ENCODE results near the gene KIF3B.
"Not testable (repeated sequence)": the region's sequence is repeated elsewhere in the genome, so short reads cannot be mapped to it uniquely, and the experiment has no call there.

The KIF3B gene

DNA sequence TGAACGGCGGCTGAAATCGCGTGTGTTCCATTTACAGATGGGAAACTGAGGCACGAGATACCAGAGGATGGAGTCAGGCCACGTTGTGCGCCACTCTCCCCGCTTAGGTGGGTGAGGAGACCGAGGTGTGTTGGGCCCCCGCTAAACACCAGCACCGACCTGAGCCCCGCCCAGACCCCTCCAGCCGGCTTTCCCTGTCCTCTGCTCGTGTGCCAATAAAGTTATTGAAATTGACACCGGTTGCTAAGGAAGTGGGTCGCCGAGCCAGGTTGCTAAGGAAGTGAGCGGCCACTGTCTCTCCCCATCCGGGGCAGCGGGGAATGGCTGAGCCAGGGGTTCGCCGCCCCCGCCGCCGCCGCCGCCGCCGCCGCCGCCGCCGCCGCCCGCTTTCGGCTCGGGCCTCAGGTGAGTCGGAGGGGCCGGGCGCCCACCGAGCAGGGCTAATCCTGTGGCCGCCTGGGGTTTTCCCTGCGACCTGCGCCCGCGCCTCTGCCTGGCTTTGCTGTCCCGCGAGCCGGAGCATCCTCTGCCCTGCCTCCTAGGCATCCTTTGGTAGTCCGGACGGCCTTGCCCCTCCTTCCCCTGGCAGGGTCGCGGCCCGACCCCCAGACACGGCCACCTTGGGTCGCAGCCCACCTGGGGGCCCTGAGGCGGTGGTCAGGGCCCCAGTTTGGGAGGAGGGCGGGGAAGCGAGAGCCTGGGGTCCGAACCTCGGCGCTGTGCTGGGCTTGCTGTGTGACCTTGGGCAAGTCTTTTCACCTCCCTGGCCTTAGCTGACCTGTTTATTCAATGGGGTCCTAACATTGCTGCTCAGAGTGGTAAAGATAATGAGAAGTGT is at the start of gene KIF3B:
Gene KIF3B, plus strand, starts transcription at position 291 of the 838 bp plus-strand sequence. CDS start 32,127 bp downstream, outside the sequence.
- peak; percentile 89 to 90 for ATAC-seq

DNA sequence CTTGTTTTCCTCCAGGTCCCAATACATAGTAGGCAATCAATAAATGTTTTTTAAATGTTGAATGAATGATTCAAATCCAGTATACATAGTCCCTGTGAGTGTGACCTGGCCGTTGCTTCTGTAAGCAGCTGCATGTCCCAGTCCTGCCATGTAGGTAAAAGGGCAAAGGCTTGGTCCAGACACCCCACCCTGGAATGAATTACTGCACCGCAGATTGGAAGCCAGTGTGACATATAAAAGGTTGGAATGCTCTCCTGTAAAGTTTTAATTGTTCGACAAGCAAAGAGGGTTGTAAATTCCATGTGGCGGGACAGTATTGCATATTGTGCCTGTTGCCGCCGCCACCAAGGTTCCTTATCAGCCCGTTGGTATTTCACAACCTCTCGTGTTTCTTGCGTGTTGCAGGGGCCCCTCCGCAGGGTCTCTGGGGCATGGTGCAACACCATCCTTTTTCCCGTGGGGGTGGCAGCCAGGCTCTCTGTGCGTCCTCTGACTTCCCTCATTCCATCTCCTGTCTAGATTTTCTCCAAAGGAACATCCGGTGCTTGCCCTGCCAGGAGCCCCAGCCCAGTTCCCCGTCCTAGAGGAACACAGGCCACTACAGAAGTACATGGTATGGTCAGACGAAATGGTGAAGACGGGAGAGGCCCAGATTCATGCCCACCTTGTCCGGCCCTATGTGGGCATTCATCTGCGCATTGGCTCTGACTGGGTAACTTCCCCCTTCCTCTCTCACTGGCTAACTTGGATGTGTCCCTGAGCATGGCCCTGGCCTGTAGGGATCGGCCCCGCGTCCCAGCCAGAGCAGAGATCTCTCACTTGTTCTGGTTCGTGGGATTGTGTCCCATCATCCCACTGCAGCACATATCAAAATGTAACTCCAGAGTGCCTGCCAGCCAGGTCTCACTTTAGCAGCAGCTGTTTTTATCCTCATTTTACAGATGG is 49.4 kb upstream of the KIF3B start:
- ATAC-seq = no peak

DNA sequence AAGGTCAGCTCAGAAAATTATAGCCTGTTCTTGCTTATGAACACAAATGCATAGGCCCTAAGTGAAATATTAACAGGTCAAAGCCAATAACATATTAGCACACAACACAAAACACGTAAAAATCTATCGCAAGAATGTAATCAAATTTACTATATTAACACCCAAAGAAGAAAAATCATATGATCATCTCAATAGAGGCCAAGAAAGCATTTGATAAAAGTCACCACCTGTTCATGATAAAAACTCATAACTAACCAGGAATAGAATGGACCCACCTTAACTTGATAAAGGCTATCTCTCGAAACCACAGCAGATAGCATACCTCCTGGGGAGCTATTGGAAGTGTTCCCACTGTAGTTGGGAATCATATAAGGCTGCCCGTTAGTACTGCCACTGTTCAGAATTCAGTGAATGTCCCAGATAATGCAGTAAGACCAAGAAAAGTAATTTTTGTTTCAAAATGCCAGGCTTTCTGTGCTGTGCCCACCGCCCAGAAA is 48.2 kb upstream of the KIF3B start:
- ATAC-seq = no peak

DNA sequence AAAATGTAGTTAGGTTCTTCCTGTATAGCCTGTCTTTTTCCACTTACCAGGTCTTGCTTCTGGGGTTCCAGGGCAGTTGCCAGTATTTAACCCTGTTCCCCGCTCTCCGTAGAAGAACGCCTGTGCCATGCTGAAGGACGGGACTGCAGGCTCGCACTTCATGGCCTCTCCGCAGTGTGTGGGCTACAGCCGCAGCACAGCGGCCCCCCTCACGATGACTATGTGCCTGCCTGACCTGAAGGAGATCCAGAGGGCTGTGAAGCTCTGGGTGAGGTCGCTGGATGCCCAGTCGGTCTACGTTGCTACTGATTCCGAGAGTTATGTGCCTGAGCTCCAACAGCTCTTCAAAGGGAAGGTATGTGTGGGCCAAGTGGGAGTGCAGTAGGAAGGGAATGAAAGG is 46.7 kb upstream of the KIF3B start:
- no peak for ATAC-seq

DNA sequence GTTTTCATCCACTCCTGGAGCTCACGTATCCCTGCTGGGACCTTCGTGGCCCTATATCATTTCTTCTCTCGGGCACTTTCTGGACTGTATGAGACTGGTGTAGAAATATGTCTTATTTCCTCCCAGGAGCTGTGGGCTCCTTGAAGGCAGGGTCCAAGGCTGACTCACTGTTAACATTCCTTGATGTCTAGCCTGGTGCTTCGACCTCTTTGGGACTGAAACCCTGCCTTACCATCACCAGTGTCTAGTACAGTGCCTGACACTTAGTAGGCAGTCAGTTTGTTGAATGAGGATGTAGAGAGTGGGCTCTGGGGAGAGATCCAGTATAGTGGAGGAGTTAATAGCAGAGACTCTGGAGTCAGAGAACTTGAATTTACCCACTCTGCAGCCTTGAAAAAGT is 46.2 kb upstream of the KIF3B start:
- ATAC-seq = no peak

DNA sequence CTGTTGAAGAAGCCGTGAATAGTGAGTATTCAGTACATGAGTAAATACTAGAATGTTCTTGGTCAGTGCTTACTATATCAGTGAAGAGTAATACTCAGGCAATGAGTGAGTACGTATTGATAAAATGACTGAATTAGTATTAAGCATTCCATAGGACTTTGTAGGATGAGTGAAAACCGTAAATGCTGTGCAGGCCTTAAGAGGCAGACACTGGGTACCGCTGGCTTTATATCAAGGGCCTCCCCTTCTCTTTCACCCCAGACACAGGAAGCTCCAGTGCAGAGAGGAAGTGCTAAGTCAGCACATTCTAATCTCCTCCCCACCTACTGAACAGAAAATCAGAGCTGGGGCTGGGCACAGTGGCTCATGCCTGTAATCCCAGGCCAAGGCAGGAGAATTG is 45.6 kb upstream of the KIF3B start:
- ATAC-seq = peak; percentile 81 to 85

DNA sequence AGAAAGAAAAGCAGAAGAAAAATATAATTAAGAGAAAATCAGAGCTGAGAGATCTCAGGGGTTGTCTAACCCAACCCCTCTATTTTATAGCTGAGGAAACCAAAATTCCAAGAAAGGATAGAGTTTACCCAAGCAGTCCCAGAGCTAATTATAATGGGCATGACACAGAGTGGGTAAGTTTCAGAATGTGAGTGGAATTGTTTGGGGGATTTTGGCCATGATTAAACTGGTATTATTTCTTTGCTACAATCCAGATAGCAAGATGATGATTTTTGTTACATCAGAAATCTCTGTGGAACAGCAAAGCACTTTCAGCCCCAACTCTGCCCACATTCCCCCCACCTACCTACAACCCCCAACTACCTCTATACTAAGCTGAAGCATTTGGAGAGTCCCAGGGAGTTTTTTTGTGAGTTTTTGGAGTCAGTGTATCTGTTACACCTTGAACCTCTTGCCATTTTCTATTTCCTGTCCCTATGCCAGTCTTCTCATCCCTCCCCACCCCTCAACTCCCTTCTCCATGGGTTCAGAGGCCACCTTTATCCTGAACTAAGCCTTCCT is 45.0 kb upstream of the KIF3B start:
- peak; percentile 61 to 70 for ATAC-seq

DNA sequence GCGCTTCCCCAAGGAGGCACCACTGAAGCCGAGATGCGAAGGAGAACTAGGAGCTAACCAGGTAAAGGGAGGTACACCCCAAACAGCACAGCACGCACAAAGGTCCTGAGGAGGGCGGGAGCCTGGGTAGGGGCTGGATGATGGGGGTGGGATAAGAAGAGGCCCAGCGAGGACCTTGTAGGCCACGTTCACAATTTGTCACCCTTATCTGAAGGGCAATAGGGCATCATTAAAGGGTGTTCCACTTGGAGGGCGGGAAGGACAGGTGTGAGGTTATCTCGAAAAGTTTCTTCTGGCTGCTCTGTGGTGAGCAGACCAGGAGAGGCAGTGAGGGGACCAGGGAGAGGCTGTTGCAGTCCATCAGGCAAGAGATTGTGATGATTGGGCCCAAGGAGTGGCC is 44.2 kb upstream of the KIF3B start:
- no peak for ATAC-seq

DNA sequence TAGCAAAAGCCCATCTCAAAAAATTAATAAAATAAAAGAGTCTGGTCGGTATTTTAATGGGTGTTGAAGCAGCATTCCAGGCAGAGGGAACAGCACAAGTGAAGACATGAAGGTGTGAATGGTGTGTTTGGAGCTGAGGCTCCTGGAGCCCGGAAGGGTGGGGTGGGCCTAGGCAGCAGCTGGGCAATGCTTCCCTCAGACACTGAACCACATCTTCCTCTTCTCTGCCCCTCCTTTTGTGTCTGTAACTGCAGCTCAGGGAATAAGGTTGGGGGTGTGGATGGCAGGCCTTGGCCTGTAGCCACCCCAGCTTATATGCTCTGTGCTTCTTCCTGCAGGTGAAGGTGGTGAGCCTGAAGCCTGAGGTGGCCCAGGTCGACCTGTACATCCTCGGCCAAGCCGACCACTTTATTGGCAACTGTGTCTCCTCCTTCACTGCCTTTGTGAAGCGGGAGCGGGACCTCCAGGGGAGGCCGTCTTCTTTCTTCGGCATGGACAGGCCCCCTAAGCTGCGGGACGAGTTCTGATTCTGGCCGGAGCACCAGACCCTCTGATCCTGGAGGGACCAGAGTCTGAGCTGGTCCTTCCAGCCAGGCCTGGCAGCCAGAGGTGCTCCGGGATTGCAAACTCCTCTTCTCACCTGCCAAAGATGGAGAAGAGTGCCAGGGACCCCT is 43.2 kb upstream of the KIF3B start:
- ATAC-seq = no peak

DNA sequence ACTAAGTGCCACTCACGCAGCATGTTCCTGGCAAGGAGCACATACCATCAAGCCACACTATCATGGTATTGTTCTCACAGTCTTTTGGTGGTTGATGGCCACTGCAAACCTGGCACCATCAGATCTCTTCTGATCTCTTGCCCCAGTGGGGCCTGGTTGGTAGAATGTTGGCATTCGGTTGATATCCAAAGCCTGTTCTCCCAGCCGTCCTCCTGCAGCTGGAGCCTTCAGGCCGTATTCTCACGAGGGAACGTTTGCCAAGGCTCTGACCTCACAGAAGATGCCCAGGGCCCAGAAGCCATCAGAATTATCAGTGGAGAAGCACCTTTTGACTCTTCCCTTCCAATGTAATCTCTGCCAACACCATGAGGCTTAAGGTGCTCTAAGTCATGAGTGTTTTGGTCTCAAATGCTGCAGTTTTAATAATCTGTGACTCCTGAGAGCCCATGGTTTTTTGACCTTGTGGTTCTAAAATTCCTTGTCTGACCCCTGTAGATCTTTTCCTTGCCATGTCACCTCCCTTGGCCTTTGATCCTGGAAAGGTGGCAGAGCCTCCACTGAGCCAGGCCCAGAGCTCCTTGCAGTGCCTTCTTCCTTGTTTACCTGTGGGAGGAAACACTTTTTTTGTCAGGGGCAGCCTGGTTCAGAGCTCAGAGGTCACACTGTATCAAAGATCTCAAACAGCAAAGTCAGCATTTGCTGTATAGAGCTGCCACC is 42.0 kb upstream of the KIF3B start:
- ATAC-seq = no peak

DNA sequence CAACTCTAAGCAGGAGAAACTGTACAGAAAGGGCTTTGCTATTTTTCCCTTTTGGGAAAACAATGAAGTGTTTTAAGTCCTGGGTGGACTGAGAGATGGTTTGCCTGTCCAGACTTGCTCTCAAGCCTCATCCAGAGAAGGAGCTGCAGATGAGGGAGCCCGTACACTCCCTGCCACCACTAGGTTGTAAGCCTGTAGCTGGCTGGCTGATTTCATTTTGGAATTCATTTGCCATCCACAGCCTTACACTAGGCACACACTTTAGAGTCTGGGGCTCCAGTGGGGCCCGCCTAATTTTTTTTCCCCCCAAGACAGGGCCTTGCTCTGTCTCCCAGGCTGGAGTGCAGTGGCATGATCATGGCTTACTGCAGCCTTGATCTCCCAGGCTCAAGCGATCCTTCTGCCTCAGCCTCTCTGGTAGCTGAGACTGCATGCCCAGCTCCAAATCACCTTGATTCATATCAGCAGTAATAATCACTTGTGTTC is 41.4 kb upstream of the KIF3B start:
- no peak for ATAC-seq

DNA sequence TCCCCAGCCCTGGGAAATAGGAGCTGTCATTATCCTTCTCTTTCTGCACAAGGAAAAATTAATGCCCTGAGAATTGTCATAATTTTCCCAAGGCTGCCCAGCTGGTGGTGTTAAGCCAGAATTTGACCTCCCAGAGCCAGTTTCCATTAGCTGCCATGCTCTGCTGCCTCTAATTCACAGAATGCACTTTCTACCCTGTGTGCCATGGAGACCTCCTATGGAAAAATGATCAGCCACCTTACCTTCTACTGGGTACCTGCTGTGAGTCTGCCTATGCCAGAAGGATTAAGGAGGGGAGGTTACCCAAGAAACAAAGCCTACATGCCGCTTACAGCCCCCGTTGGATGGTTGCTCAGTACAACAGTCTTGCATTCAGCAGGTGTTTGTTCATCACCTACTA is 40.6 kb upstream of the KIF3B start:
- ATAC-seq = no peak

DNA sequence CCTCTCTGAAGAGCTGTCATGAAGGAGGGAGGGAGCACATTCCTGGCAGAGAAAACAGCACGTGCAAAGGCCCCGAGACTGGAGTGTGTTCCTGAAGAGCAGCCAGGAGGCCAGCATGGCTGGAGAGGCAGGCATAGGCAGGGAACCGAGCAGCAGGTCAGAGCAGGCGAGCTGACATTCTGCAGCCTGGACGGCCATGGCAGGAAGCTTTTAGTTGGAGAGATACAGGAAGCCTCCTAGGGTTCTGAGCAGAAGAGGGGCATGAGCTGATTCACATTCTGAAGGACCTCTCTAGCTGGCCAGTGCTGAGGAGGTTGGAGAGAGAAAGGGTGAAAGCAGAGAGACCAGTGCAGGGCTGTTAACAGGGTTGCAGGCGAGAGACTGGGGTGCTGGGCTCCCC is 40.0 kb upstream of the KIF3B start:
- ATAC-seq = no peak

DNA sequence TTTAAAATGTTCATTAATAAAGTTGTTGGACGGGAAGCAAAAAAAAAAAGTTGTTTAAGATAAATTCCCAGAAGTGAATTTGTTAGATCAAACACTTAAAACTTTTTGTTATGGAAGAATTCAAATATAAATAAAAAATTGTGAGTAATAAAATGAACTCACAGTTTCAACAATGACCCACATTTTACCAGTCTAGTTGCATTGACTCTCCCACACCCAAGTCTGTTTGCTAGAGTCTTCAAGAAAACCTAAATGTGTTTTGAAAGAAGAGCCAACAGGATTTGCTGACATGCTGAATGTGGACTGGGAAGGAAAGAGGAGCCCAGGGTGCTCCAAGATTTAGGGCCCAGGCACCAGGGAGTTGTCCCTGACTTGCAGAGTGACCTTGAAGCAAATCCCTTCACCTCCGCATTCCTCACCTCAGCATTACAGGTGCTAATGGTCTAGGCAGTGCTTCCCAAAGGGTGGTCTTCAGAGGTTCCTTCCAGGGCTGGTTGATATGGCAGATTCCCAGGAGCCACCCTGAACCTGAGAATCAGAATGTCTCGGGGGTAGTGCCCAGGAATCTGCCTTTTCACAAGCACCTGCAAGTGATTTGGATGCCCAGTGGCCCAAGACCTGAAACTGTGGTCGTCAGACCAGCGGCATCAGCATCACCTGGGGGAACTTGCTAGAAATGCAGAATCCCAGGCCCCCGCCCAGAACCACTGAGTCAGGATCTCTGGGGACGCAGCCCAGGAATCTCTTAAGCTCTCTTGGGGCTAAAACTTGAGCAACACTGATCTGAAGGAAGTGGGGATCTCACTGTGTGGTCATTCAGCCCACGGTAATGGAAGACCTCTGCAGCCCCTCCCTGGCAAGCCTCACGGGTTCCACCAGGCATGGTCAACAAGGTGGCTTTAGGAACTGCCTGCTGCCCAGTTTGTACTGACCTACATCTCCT is 38.7 kb upstream of the KIF3B start:
- ATAC-seq = no peak

DNA sequence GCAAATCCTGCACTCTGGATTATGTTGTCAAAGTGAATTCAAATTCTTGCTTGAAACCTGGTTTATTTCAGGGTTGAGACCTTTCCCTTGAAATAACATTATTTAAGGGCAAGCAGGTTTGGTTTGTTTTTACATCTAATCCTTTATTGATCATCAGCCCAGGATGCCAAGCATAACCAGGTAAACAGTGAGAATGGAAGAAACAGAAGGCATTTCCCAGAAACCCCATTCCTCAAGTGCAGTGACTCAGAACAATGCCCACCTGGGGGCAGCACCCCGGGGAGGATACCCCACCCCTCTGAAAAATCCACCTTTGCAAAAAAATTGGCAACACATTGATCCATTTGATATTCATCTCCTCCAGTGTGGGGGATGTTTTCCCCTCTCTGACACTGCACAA is 37.2 kb upstream of the KIF3B start:
- ATAC-seq = no peak

DNA sequence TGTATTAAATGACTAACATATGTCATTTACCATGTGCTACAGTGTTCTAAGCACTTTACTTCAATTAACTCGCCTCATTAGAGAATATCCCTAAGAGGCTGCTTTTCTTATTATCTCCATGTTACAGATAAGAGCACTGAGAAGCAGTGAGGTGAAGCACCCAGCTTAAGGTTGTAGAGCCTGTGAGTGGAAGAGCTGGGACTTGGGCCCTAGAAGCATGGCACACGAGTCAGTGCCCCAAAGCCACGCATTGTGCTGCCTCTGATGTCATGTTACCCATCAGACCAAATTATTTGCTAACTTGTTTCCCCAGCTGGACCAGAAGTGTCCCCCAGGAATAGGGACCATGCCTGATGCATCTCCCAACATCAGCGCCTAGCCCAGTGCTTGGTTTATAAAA is 35.6 kb upstream of the KIF3B start:
- no peak for ATAC-seq

DNA sequence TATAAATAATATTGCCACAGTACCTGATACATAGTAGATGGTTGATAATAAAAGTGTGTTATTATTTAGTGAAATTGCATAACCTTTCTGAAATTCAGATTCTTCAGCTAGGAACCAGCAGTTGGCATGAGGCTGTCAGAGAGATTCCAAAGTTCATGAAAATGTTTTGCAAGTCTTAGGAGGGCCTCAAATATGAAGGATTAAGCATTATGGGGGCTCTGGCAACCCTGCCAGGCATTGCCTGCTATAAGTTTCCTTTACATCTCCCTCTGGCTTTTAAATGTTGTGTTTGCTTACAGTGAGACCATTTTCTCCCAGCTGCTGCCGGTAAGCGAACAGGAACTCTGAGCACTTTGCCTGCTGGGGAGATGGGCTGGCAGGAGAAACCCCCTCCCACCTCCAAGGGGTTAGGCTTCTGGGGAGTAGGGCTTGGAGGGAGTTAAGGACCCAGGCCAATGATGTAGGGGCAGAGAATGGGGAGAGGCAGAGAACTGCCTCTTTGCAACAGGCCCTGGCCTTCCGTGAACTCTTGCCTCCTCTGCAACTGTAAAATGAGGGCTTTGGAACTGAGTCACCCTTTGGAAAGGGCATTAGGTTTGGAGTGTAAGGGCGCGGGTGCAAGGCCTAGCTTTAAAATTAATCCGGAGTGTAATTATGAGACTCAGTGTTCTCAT is 33.2 kb upstream of the KIF3B start:
- no peak for ATAC-seq

DNA sequence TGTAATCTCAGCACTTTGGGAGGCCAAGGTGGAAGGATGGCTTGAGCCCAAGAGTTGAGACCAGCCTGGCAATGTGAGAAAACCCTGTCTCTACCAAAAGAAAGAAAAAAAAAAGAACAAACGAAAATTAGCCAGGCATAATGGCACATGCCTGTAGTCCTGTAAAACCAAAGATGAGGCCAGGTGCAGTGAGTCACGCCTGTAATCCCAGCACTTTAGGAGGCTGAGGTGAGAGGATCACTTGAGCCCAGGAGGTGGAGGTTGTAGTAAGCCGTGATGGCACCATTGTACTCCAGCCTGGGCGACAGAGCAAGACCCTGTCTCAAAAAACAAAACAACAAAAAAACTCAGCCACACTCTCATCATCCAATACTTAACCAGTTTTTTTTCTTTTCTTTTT is 32.5 kb upstream of the KIF3B start:
- ATAC-seq = no peak

DNA sequence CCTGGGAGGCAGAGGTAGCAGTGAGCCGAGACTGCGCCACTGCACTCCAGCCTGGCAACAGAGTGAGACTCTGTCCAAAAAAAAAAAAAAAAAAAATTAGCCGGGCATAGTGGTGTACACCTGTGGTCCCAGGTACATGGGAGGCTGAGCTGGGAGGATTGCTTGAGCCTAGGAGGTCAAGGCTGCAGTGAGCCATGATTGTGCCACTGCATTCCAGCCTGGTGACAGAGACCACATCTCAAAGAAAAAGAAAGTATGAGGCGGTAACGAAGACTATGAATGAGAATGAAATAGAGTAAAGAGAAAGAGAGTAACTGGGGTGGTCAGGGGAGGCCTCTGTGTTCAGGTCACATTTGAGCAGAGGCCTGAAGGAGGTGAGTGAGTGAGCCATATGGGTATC is 31.2 kb upstream of the KIF3B start:
- ATAC-seq = not testable (repeated sequence)

DNA sequence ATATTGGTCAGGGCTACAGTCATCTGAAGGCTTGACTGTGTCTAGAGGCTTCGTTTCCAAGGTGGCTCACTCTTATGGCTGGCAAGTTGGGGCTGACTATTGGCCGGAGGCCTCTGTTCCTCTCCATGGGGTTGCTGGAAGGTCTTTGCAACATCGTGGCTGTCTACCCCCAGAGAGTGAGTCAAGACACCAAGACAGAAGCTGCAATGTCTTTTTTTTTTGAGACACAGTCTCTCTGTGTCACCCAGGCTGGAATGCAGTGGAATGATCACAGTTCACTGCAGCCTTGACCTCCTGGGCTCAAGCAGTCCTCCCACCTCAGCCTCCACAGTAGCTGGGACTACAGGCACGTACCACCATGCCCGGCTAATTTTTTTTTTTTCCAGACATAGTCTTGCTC is 29.4 kb upstream of the KIF3B start:
- ATAC-seq = no peak

All from activated CD4-positive, CD25-positive, alpha-beta regulatory T cell treated with anti-CD3 and anti-CD28 coated beads, Interleukin-2, amount 50 U/mL, for 24 hours (primary cell).